Embryonic facial prominence (tissue), 1 donor: Measurements from ENCODE around the gene KLHL42.

Experiments used
- DNase-seq: peaks from one replicate; pipeline ENCODE4 v3.0.0-alpha.2; 2016; ENCODE audit errors: extremely low spot score

The KLHL42 gene

GRCh38 chr12:27780612-27781408 is 777 bp downstream of the KLHL42 start:
- DNase-seq, result no peak

DNA sequence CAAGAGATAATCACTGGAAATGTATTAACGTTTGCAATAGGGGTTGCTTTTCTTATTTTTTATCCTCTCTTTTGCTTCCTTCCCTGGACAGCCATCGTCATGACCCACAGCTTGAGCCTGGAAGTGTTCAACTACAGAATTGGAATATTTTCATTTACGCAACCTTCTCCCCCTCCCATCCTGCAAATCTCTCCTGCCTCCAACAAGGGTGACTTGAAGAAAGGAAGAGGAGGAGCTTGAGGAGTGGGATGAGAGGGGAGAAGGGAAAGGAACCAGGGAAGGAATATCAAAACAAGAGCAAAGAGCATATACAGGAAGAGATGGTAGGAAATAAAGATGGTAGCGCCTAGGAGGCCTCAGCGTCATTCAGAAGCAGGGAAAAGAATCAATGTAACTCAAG is 1.6 kb downstream of the KLHL42 start:
- DNase-seq, result no peak

- no peak for DNase-seq
These were observed 2.4 kb downstream of the KLHL42 start for GRCh38 chr12:27782481-27782880.

DNA sequence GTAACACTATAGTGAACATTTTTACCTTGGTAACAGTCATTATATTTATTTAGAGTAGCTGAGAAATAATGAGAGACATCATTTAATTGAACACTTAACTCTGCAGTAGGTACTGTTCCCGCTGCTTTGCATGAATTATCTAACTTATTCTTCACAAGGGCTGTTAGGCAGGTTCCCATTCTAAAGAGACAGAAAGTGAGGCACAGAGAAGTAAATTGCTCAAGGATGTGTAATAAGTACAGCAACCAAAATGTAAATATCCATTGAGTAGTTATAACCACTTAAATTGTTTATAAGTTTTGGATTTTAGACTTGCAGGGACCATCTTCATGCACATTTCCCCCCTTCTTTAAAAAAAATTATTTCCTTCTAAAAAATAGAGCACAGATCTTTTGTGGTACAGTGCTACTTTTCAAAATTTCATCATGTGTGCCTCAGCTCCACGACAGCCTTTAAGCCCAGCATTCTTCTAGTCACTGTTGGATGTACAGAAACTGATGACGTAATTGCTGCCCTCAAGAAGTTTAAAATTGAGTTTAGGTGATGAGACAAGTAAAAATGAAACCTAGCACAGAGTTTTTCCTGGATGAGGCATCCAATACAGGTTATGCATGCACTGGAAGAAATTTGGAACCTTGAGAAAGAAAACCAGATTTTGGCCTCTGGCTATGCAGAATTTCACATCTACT is 6.0 kb downstream of the KLHL42 start:
- no peak for DNase-seq

DNA sequence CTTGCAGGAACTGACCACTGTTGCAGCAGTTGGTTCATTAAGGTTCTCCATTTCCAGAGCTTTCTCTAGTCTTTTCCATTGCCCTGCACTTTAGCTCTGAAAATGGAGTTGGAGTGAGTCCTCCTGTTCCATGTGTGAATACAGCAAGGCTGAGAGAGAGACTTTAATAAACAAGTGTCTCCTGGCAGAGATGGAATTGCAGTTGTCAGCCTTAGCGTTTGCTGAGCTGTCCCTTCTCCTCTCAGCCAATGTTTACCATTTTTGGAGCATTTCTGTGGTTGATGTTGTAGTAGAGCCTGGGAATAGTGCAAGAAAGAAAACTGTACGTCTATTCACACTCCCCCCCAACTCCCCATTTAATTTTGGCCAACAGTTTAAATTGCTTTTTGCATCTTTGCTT is 7.5 kb downstream of the KLHL42 start:
- no peak for DNase-seq

GRCh38 chr12:27790179-27790578 is 10.1 kb downstream of the KLHL42 start:
- DNase-seq, result no peak

GRCh38 chr12:27794818-27795584 is 15.0 kb downstream of the KLHL42 start:
- no peak for DNase-seq

GRCh38 chr12:27796128-27796527 is 16.1 kb downstream of the KLHL42 start:
- DNase-seq, result no peak

DNA sequence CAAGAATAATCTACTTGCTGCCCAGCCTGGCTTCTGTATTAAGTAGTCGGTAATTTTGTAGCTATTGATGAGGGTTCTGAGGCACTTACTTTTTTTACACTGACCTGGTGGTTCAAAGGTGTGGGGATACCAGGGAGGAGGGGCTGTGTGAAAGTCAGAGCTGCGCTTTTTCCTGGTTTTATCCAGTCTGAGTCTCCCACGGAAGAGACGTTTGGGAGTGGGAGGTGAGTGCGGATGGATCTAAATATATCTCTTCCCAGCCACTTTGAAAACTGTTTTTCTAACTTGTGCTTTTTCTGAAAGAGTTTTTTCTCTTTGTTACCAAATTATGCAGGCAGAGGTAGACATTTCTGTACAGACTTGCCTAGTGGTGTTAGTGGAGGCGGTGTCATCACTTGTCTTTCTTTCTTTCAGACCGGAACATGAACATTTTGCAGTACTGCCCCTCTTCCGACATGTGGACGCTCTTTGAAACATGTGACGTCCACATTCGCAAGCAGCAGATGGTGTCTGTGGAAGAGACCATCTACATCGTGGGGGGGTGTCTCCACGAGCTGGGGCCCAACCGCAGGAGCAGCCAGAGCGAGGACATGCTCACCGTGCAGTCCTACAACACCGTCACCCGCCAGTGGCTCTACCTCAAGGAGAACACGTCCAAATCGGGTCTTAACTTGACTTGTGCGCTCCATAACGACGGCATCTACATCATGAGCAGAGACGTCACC is 17.4 kb downstream of the KLHL42 start:
- no peak for DNase-seq

DNA sequence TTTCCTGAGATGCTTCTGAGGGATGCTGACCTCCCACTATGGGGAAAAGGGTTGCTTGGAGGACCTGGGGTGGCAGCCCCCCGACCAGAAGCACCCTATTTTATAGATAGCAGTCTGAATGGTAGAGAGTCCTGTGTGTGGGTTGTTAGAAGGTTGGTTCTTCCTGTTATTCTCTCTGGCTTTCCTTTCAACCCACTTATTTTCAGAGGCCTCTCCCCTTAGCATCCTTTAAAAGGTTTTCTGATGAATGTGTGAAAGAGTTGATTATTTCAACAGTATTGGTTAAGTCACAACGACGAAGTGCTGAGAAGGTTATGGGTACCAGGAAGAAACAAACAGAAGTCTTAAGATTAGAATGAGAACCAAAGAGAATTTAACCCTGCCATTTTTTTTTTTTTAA is 20.8 kb downstream of the KLHL42 start:
- no peak for DNase-seq

GRCh38 chr12:27801630-27802029 is 21.6 kb downstream of the KLHL42 start:
- DNase-seq, result no peak

DNA sequence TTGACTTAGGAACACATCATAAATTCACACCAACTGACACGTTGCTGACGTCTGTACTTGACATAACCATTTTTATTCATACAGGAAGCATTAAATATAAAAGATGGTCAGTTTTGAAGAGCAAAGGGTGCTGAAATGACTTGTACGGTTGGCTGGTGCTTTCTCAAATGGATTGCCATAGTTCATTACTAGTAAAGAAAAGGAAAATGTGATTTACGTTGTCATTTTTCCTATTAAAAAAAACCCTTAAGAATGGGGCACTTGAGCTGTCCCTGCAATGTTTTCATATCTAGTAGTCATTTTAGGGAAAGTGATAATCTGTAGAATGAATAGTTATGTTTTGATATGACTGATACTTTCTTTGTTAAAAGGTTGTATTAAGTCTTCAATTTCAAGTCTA is 22.5 kb downstream of the KLHL42 start:
- DNase-seq, result no peak

DNA sequence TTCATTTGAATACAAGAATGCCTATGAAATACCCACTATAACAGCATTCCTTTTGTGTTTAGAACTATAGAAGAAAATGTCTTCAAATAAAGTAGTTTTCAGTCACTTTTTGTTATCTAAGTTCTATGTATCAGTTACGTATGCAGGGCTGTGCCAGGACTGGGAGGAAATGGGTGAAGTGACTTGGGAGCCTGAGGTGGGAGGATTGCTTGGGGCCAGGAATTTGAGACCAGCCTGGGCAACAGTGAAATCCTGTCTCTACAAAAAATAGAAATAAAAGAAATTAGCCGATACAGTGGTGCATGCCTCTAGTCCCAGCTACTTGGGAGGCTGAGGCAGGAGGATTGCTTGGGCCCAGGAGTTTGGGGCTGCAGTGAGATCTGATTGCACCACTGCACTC is 22.9 kb downstream of the KLHL42 start:
- DNase-seq, result no peak

GRCh38 chr12:27805238-27805637 is 25.2 kb downstream of the KLHL42 start:
- no peak for DNase-seq

DNA sequence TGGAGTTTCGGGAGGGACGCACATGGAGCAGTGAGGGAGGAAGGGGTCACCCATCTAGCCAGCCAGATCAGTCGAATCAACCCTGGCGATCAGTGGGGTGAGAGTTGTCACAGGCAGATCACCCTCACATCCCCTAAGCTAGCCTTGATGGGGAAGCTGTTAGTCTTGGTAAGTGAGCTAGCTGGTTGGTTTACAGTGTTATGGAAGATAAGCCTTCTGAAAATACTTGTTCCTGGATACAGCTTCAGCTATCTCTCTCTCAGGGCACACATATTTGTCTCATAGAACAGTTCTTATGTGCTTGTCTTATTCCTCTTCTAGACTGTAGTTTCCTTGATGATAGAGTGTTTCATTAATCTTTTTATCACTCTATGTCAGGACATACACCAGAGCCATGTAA is 26.2 kb downstream of the KLHL42 start:
- no peak for DNase-seq

DNA sequence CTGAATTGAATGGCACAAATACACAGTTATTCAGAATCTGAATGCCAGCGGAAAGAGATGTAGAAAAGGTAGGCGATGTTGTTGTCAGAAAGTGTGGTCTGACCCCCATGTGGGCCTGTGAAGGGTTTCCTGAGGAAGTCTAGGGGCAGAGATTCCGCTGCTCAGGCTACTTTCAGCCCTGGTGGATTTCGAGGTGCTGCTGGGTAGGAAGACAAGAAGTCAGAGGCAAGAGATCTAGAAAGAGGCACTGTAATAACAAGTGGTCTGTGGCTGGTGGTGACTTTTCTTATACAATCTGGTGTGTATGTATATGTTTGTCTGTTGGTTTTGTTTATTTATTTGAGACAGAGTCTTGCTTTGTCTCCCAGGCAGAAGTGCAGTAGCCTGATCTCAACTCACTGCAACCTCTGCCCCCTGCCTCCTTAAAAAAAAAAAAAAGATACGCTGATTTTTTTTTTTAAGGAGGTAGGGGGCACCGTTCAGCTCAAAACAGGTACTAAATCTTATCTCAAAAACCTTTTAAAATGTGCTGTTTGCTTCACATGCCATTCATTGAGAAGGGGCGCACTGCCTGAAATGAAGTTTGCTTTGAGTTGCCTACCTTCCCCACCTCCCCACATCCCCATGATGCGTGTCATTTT is 27.1 kb downstream of the KLHL42 start:
- DNase-seq, result no peak

DNA sequence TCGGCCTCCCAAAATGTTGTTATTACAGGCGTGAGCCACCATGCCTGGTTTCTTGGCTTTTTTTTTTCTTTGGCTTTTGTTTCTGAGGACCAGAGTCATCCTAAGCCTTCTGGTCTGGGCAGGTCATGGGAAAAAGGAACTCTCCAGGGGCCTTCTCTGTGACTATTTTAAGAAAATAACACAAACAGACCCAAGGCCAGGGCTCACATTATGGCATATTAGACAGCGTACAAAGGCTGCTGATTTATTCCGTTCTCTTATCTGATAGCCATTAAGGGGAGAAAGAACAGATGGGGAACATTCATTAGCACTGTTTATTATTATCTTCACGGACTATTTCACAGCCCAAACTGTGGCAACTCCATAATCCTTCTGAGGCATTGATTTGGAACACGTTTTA is 28.8 kb downstream of the KLHL42 start:
- no peak for DNase-seq

GRCh38 chr12:27810756-27811155 is 30.7 kb downstream of the KLHL42 start:
- no peak for DNase-seq

DNA sequence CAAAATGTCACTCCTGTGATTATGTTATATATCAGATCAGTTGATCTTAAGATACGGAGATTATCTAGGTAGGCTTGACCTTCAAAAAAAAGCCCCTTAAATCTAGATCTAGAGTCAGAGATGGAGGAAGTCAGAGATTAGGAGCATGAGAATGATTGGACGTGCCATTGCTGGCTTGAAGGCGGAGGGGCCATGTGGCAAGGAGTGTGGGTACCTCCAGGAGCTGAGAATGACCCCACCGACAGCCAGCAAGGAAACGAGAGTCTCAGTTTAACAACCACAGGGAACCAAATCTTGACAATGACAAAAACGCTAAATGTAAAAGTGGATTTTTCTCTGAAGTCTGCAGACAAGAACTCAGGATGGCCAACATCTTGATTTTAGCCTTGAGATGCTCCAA is 32.5 kb downstream of the KLHL42 start:
- DNase-seq, result no peak

GRCh38 chr12:27814411-27814810 is 34.4 kb downstream of the KLHL42 start:
- DNase-seq, result no peak

DNA sequence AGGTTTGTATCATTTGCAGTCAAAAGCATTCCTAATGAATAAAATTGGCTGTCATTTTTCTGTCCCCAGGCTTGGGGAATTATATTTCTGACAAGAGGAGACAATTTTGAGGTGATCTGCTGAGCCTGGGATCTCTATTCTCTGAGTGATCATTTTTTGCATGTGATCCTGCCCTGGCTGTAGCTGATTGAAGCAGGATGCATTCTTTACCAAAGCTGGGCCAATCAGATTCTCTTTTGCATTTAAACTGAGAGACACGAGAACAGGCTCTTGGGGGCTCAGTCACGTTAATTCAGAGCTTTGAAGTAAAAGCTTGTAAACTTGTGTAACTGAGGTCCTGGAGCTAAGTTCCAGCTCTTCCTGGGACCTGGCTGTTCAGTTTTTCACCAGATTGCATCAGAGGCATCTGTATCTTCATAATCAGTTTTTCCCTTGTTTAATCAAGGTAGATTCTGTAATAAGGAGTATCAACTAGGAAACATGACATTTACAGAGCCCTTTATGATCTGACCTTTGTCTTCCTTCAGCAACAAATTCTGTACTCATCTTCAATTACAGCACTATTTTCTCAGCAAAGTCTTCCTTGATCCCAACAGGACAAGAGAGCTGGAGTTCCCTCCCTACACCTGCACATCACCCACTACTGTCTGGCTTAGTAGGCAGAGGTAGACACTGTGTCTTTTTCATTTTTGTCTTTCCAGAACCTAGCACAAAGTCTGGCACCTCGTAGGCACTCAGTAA is 35.0 kb downstream of the KLHL42 start:
- no peak for DNase-seq
